Adrenal gland (tissue), 12 donors: ENCODE data around the gene TRIOBP. TPM values are rescaled to one million over a fixed set of nuclear protein-coding genes. Genes with fewer than 3 reads are reported as not detected.
"Not testable (repeated sequence)": the region's sequence is repeated elsewhere in the genome, so short reads cannot be mapped to it uniquely, and the experiment has no call there.

Source experiments
- DNase-seq, 7 donors: peaks; one replicate each; pipeline ENCODE4 v3.0.0-alpha.2; 2019 to 2020
- H3K27ac ChIP-seq, 5 donors: fragments of 200-600 bp; sonication (generic) in 4 of 5; 1 replicate in 3 of 5; 2 replicates in 2 of 5; pipeline versions ENCODE4 v1.5.1 to v1.8.0; 2016 to 2020; ENCODE audit warnings: mild to moderate bottlenecking in 1 of 5
- H3K27me3 ChIP-seq: fragments of 200-600 bp; 2 replicates; pipeline ENCODE4 v1.8.0; 2021
- H3K36me3 ChIP-seq, 2 donors: fragments of 200-600 bp; replicated peaks in 1 of 2; 1 replicate in 1 of 2; 2 replicates in 1 of 2; pipeline versions ENCODE4 v1.5.1 to v1.8.0; 2018 to 2022
- H3K4me1 ChIP-seq, 2 donors: fragments of 200-600 bp; replicated peaks in 1 of 2; 1 replicate in 1 of 2; 2 replicates in 1 of 2; pipeline versions ENCODE4 v1.5.1 to v1.8.0; 2018 to 2021
- H3K4me3 ChIP-seq, 4 donors: fragments of 200-600 bp; sonication (generic) in 3 of 4; one replicate each; pipeline ENCODE4 v1.5.1; 2016 to 2018
- H3K9me3 ChIP-seq, 3 donors: fragments of 200-600 bp; sonication (generic) in 1 of 3; replicated peaks in 1 of 3; 1 replicate in 2 of 3; 2 replicates in 1 of 3; pipeline versions ENCODE4 v1.5.1 to v1.8.0; 2016 to 2021
- POLR2A ChIP-seq, 2 donors: fragments of 450-650 bp; IDR thresholded peaks; one replicate each; pipeline ENCODE4 v1.6.1; 2017; ENCODE audit warnings: antibody characterized with exemption in 2 of 2, mild to moderate bottlenecking in 2 of 2, moderate library complexity in 1 of 2
- WGBS, 4 donors: extraction: QIAGEN DNeasy Blood & Tissue Kit in 2 of 4; methylation state at CpG; one replicate each; pipeline versions ENCODE4 v1.1.5 to v1.1.7; 2013 to 2017; 5-methylcytosine and 5-hydroxymethylcytosine counted together
- intact Hi-C, 2 donors: fragments of 100-400 bp; cut with DNase I; formaldehyde crosslinking; loops; one replicate each; pipeline versions ENCODE4 v1.14.1 to v1.15.0; 2022 to 2023
- polyA plus RNA-seq, 3 donors: library from polyadenylated mRNA; stranded (reverse); fragments of 200-250 nt in 2 of 3; fragments of 350-450 nt in 1 of 3; fragmentation: Illumina TruSeq in 1 of 3; extraction: RNeasy Lipid Tissue Mini Kit (QIAGEN cat#74804) in 1 of 3; gene quantifications; one replicate each; pipeline ENCODE4 v1.2.3, GENCODE V29; 2013 to 2014
- total RNA-seq, 9 donors: library from RNA; depleted of rRNA in 4 of 9; stranded (reverse); fragments of >200 nt in 4 of 9; fragments of 120-200 nt in 1 of 9; fragmentation: NEBNext Ultra II Directional in 1 of 9; extraction: Animal tissue kit (Norgen Biotek cat#: 25700) in 1 of 9; gene quantifications; one replicate each; pipeline versions ENCODE4 v1.1.0 to v1.2.4, GENCODE V29; 2013 to 2023
- TF ChIP-seq, protein P1 (sequence below), 6 experiments: fragments of 450-650 bp in 4 of 6; fragments of 200-600 bp in 2 of 6; sonication (generic) in 1 of 6; IDR thresholded peaks; 1 replicate in 5 of 6; 2 replicates in 1 of 6; pipeline versions ENCODE4 v1.5.1 to v1.8.0; 2016 to 2021; ENCODE audit warnings: antibody characterized with exemption in 6 of 6, mild to moderate bottlenecking in 2 of 6, moderate library complexity in 1 of 6
- donor health status: healthy with polysubstance abuse.
- donor health status: Bipolar disorder and iron deficiency.
- donor health status: DM: yes; HTN: yes; CAD: no.
- donor health status: DM: no; HTN: no; CAD: no.
- donor health status: DM: no; HTN: no; CAD: no.
- donor health status: DM: yes; HTN: yes; CAD: no.

The TRIOBP gene
- total and polyA plus RNA-seq, 12 donors, result 24.6 to 146 (median 90.3) TPM

DNA sequence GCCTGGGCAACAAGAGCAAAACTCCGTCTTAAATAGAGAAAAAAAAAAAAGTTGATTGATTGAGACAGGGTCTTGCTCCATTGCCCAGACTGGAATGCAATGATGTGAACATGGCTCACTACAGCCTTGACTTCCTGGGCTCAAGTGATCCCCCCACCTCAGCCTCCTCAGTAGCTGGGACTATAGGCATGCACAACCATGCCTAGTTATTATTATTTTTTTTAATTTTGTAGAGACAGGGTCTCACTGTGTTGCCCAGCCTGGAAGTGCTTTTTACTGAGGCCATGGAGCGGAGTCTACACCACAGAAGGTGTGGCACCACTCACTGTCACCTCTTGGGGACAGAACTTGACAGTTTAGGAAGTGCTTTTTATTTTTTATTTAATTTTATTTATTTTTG lies 17.8 kb downstream of the TRIOBP start:
- no peak overlapping the region for H3K4me3 ChIP-seq
- no peak overlapping the region for H3K27ac ChIP-seq
- TF ChIP-seq, protein P1, sequence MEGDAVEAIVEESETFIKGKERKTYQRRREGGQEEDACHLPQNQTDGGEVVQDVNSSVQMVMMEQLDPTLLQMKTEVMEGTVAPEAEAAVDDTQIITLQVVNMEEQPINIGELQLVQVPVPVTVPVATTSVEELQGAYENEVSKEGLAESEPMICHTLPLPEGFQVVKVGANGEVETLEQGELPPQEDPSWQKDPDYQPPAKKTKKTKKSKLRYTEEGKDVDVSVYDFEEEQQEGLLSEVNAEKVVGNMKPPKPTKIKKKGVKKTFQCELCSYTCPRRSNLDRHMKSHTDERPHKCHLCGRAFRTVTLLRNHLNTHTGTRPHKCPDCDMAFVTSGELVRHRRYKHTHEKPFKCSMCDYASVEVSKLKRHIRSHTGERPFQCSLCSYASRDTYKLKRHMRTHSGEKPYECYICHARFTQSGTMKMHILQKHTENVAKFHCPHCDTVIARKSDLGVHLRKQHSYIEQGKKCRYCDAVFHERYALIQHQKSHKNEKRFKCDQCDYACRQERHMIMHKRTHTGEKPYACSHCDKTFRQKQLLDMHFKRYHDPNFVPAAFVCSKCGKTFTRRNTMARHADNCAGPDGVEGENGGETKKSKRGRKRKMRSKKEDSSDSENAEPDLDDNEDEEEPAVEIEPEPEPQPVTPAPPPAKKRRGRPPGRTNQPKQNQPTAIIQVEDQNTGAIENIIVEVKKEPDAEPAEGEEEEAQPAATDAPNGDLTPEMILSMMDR (IDR thresholded peaks at IDR 0.05), result no peak
- no peak for TF ChIP-seq POLR2A (IDR thresholded peaks at IDR 0.05)
- 80 to 90% (median 85%) methylated on average over 2 of the region's 2 CpGs for WGBS, 4 donors
- intact Hi-C loops, result no loop called here
- H3K4me1 ChIP-seq, result no peaks in the 10 kb centered on the region
- DNase-seq, result no peak
- no peaks in the 10 kb centered on the region for H3K27me3 ChIP-seq
- no peaks in the 10 kb centered on the region for H3K9me3 ChIP-seq
- no peaks in the 10 kb centered on the region for H3K36me3 ChIP-seq

DNA sequence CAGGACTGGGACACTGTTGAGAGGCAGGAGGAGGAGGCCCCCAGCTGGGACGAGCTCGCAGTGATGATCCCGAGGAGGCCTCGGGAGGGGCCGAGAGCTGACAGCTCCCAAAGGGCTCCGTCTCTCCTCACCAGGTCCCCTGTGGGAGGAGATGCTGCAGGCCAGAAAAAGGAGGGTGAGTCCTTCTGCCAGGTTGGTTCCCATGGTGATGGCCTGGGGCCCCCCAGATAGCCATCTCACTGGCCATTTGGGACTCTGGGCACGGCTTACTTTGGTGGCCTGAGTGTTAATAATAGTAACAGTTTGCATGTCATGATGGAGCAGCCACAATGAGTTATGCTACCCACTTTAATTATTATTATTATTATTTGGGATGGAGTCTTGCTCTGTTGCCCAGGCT lies 18.9 kb downstream of the TRIOBP start:
- Histone ChIP-seq H3K36me3 (no peaks in the 10 kb centered on the region), H3K4me3 (no peak overlapping the region), H3K9me3 (no peaks in the 10 kb centered on the region), H3K27me3 (no peaks in the 10 kb centered on the region), H3K27ac (no peak overlapping the region), H3K4me1 (no peaks in the 10 kb centered on the region)
- no peak for TF ChIP-seq POLR2A (IDR thresholded peaks at IDR 0.05)
- TF ChIP-seq, protein P1 (IDR thresholded peaks at IDR 0.05), result no peak
- 84 to 96% (median 94%) methylated on average over 7 of the region's 7 CpGs for WGBS, 4 donors
- intact Hi-C loops, result no loop called here
- DNase-seq, result no peak

DNA sequence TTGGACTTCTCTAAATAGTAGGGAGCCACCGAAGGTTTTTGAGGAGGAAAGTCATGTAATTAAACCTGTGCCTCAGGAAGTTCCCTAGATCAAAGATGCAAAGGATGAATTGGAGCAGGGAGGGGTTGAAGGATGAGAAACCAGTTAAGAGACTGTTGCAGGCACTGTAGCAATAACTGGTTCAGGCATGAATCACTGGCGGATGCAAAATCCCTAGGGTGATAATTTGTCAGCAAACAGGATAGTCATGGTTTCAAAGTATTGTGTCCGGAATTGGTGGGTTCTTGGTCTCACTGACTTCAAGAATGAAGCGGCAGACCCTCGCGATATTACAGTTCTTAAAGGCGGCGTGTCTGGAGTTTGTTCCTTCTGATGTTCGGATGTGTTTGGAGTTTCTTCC lies 19.9 kb downstream of the TRIOBP start:
- no peaks in the 10 kb centered on the region for H3K36me3 ChIP-seq
- DNase-seq, result no peak
- H3K27me3 ChIP-seq, result no peaks in the 10 kb centered on the region
- intact Hi-C loops, result no loop called here
- H3K9me3 ChIP-seq, result no peaks in the 10 kb centered on the region
- H3K4me1 ChIP-seq, result no peaks in the 10 kb centered on the region
- no peak overlapping the region for H3K27ac ChIP-seq
- WGBS, 4 donors, result 90 to 96% (median 92%) methylated on average over 9 of the region's 9 CpGs
- H3K4me3 ChIP-seq, result no peak overlapping the region
- TF ChIP-seq, protein P1 (IDR thresholded peaks at IDR 0.05), result no peak
- TF ChIP-seq POLR2A (IDR thresholded peaks at IDR 0.05), result no peak

DNA sequence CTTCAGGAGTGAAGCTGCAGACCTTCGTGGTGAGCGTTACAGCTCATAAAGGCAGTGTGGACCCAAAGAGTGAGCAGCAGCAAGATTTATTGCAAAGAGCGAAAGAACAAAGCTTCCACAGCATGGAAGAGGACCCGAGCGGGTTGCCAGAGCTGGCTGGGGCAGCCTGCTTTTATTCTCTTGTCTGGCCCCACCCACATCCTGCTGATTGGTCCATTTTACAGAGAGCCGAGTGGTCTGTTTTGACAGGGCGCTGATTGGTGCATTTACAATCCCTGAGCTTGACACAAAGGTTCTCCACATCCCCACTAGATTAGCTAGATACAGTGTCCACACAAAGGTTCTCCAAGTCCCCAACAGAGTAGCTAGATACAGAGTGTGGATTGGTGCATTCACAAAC lies 20.4 kb downstream of the TRIOBP start:
- WGBS, 4 donors, result 92 to 97% (median 94%) methylated on average over 7 of the region's 7 CpGs
- H3K36me3 ChIP-seq, H3K4me1 ChIP-seq, intact Hi-C loops, H3K27ac ChIP-seq, H3K27me3 ChIP-seq, H3K9me3 ChIP-seq, H3K4me3 ChIP-seq, DNase-seq: not testable (repeated sequence)

DNA sequence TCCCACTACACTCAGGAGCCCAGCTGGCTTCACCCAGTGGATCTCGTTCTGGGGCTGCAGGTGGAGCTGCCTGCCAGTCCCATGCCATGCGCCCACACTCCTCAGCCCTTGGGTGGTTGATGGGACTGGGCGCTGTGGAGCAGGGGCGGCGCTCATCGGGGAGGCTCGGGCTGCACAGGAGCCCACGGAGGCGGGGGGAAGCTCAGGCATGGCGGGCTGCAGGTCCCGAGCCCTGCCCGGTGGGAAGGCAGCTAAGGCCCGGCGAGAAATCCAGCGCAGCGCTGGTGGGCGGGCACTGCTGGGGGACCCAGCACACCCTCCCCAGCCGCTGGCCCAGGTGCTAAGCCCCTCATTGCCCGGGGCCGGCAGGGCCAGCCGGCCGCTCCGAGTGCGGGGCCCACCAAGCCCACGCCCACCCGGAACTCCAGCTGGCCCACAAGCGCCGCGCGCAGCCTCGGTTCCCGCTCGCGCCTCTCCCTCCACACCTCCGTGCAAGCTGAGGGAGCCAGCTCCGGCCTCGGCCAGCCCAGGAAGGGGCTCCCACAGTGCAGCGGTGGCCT lies 21.0 kb downstream of the TRIOBP start:
- H3K9me3 ChIP-seq, H3K27ac ChIP-seq, H3K4me3 ChIP-seq, H3K36me3 ChIP-seq, H3K4me1 ChIP-seq, intact Hi-C loops, H3K27me3 ChIP-seq, DNase-seq: not testable (repeated sequence)
- WGBS, 4 donors, result 89 to 100% (median 95%) methylated on average over 1 to 38 of the region's 38 CpGs
